22Rv1 (cell line): ENCODE measurements around the gene TMEM171.

ENCODE experiments used
- CTCF ChIP-seq: fragments of 450-650 bp; IDR thresholded peaks from 2 replicates; pipeline ENCODE4 v1.5.1; 2017; ENCODE audit warnings: mild to moderate bottlenecking
- ZFX ChIP-seq: fragments of 450-650 bp; IDR thresholded peaks from 2 replicates; pipeline ENCODE4 v1.6.1; 2017; ENCODE audit warnings: antibody characterized with exemption, borderline replicate concordance

DNA sequence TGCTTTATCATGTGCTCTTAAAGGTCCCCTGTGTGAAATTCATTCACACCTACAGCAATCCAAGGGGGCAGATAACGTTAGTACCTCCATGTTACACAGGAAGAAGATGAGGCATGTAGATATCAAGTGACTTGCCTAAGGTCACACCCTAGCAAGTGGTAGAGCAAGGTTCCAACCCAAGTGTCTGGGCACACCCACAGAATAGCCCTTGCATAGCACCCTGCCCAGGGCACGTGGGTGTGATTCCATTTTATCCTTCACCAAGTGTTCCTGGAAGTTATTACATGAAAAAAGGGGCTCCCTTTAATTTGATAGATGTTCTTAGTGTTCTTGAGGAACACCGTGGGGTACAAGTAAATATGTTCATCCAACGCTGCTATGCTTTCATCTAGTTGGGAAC lies 4.9 kb downstream of the TMEM171 start:
- TF ChIP-seq CTCF (no peak), ZFX (no peak)
